GM12873 (cell line): ENCODE results near the gene LBX1.

Experiments used
- CTCF ChIP-seq: IDR thresholded peaks from 2 replicates; pipeline ENCODE4 v1.5.1; 2012; ENCODE audit warnings: low read depth, mild to moderate bottlenecking, moderate library complexity, low read length, control low read depth; ENCODE audit not compliant: insufficient read depth; ENCODE audit errors: missing control alignments

Gene LBX1

GRCh38 chr10:101257084-101257483 lies 27.8 kb upstream of the LBX1 start:
- TF ChIP-seq CTCF: no peak

GRCh38 chr10:101256387-101256786 lies 27.1 kb upstream of the LBX1 start:
- TF ChIP-seq CTCF: no peak

GRCh38 chr10:101250136-101250535 lies 20.9 kb upstream of the LBX1 start:
- no peak for TF ChIP-seq CTCF

GRCh38 chr10:101249171-101249581 lies 19.9 kb upstream of the LBX1 start:
- no peak for TF ChIP-seq CTCF

- TF ChIP-seq CTCF: no peak
Observed at GRCh38 chr10:101246639-101247038, 17.4 kb upstream of the LBX1 start.

- no peak for TF ChIP-seq CTCF
Observed at GRCh38 chr10:101244321-101245050, 15.2 kb upstream of the LBX1 start.

- TF ChIP-seq CTCF: no peak
Observed at GRCh38 chr10:101241840-101242707, 12.8 kb upstream of the LBX1 start.
